HepG2 (cell line): ENCODE measurements around the gene TTF2. TPM values are rescaled to one million over a fixed set of nuclear protein-coding genes. Genes with fewer than 3 reads are reported as not detected.

ENCODE experiments used
- ATF7-NPFF ChIP-seq: sonication (generic); formaldehyde crosslinking; IDR thresholded peaks from 2 replicates; pipeline ENCODE4 v1.8.1; 2023; ENCODE audit warnings: mild to moderate bottlenecking, low read depth, missing genetic modification reagents, moderate library complexity
- EHMT2 ChIP-seq: fragments of 200-600 bp; sonication (generic); IDR thresholded peaks from 2 replicates; pipeline ENCODE4 v1.7.0; 2017; ENCODE audit warnings: antibody characterized with exemption, low read depth, low read length, borderline replicate concordance
- POLR2A ChIP-seq, 2 experiments: IDR thresholded peaks; 2 replicates each; pipeline ENCODE4 v1.6.1; 2011; ENCODE audit warnings: low read depth in 2 of 2, low read length in 2 of 2, mild to moderate bottlenecking in 1 of 2, moderate library complexity in 1 of 2; ENCODE audit not compliant: insufficient read depth in 1 of 2
- POLR2G ChIP-seq: fragments of 200-400 bp; formaldehyde crosslinking; IDR thresholded peaks from 2 replicates; pipeline ENCODE4 v1.6.1; 2018; ENCODE audit warnings: mild to moderate bottlenecking, low read depth, low read length, moderate library complexity
- PRPF4 ChIP-seq: fragments of 200-400 bp; formaldehyde crosslinking; IDR thresholded peaks from 2 replicates; pipeline ENCODE4 v1.6.1; 2016; ENCODE audit warnings: low read length, low read depth; ENCODE audit not compliant: poor library complexity, severe bottlenecking
- RFXAP ChIP-seq: sonication (generic); formaldehyde crosslinking; IDR thresholded peaks from 2 replicates; pipeline ENCODE4 v1.4.0; 2020; ENCODE audit warnings: missing genetic modification reagents, borderline replicate concordance
- SIN3B ChIP-seq: fragments of 150-350 bp; IDR thresholded peaks from 2 replicates; pipeline ENCODE4 v1.6.1; 2014; ENCODE audit warnings: low read length
- SKI ChIP-seq: fragments of 450-650 bp; IDR thresholded peaks from one replicate; pipeline ENCODE4 v1.6.1; 2018; ENCODE audit warnings: mild to moderate bottlenecking; ENCODE audit not compliant: partially characterized antibody
- SP1 ChIP-seq, 2 experiments: fragments of 450-650 bp in 1 of 2; sonication (generic) in 1 of 2; formaldehyde crosslinking in 1 of 2; IDR thresholded peaks; 2 replicates each; pipeline versions ENCODE4 v1.4.0 to v1.6.1; 2016 to 2020; ENCODE audit warnings: missing genetic modification reagents in 1 of 2
- SRF ChIP-seq: IDR thresholded peaks from 2 replicates; pipeline ENCODE4 v1.6.1; 2011; ENCODE audit warnings: mild to moderate bottlenecking, low read depth, low read length, moderate library complexity
- ZBTB21 ChIP-seq: sonication (generic); formaldehyde crosslinking; IDR thresholded peaks from 2 replicates; pipeline ENCODE4 v1.4.0; 2020; ENCODE audit warnings: missing genetic modification reagents
- ZFP37 ChIP-seq: sonication (generic); formaldehyde crosslinking; IDR thresholded peaks from 2 replicates; pipeline ENCODE4 v1.4.0; 2020; ENCODE audit warnings: missing genetic modification reagents, borderline replicate concordance
- ZFP82 ChIP-seq: sonication (generic); formaldehyde crosslinking; IDR thresholded peaks from 2 replicates; pipeline ENCODE4 v1.5.1; 2020; ENCODE audit warnings: mild to moderate bottlenecking, missing genetic modification reagents, borderline replicate concordance
- ZMYM2 ChIP-seq: sonication (generic); formaldehyde crosslinking; IDR thresholded peaks from 2 replicates; pipeline ENCODE4 v1.8.0; 2022; ENCODE audit warnings: mild to moderate bottlenecking, missing genetic modification reagents
- ZNF235 ChIP-seq: sonication (generic); formaldehyde crosslinking; IDR thresholded peaks from 2 replicates; pipeline ENCODE4 v1.8.1; 2023; ENCODE audit warnings: mild to moderate bottlenecking, missing genetic modification reagents, borderline replicate concordance
- ZNF276 ChIP-seq: sonication (generic); formaldehyde crosslinking; IDR thresholded peaks from 2 replicates; pipeline ENCODE4 v1.4.0; 2020; ENCODE audit warnings: mild to moderate bottlenecking, low read depth, missing genetic modification reagents
- ZNF451 ChIP-seq: sonication (generic); formaldehyde crosslinking; IDR thresholded peaks from 2 replicates; pipeline ENCODE4 v1.5.0; 2020; ENCODE audit warnings: mild to moderate bottlenecking, missing genetic modification reagents
- ZNF615 ChIP-seq: sonication (generic); formaldehyde crosslinking; IDR thresholded peaks from 2 replicates; pipeline ENCODE4 v1.5.0; 2020; ENCODE audit warnings: mild to moderate bottlenecking, missing genetic modification reagents, borderline replicate concordance
- ZNF678 ChIP-seq: sonication (generic); formaldehyde crosslinking; IDR thresholded peaks from 2 replicates; pipeline ENCODE4 v1.4.0; 2020; ENCODE audit warnings: mild to moderate bottlenecking, missing genetic modification reagents
- ZNF766 ChIP-seq: sonication (generic); formaldehyde crosslinking; IDR thresholded peaks from 2 replicates; pipeline ENCODE4 v1.5.0; 2020; ENCODE audit warnings: missing genetic modification reagents, borderline replicate concordance
- ZNF883 ChIP-seq: sonication (generic); formaldehyde crosslinking; IDR thresholded peaks from 2 replicates; pipeline ENCODE4 v1.5.1; 2020; ENCODE audit warnings: mild to moderate bottlenecking, missing genetic modification reagents; ENCODE audit errors: not compliant biosample characterization
- polyA plus RNA-seq, 8 experiments: library from polyadenylated mRNA; depleted of rRNA in 3 of 8; stranded (reverse) in 7 of 8; unstranded in 1 of 8; fragments of >200 nt; fragmentation: Illumina TruSeq in 4 of 8; extraction: Trizol in 4 of 8; gene quantifications; 2 replicates each; pipeline versions ENCODE4 v1.2.1 to v1.2.3, GENCODE V29; 2011 to 2016; ENCODE audit warnings: low read depth in 4 of 8, missing spikeins in 1 of 8, mixed read lengths in 1 of 8; ENCODE audit not compliant: insufficient read depth in 1 of 8
- total RNA-seq, 5 experiments: library from RNA; depleted of rRNA; stranded (reverse); fragments of >200 nt; fragmentation: Illumina TruSeq; extraction: Trizol; gene quantifications; 2 replicates each; pipeline ENCODE4 v1.2.3, GENCODE V29; 2016; ENCODE audit warnings: low read depth in 1 of 5
- TF ChIP-seq, protein P1 (sequence below): sonication (generic); formaldehyde crosslinking; IDR thresholded peaks from 2 replicates; pipeline ENCODE4 v1.5.1; 2020; ENCODE audit warnings: mild to moderate bottlenecking, missing genetic modification reagents

TTF2 gene
- total and polyA plus RNA-seq, 2 of the 13 experiments (the other 11 are each of a cell fraction or from before 2014, with no cell fraction given): 12.8 to 48.9 TPM

GRCh38 chr1:117121589-117122329 is 61.6 kb downstream of the TTF2 start, which contains the start of gene TRIM45 (continued):
- TF ChIP-seq ZNF276 (CRISPR knock-in tag): no peak; the same call in 1 of the 2 replicates
- no peak for TF ChIP-seq SIN3B
- no peak for TF ChIP-seq ZNF451 (CRISPR knock-in tag)
- peak; percentile 81 for TF ChIP-seq ZNF883 (CRISPR knock-in tag)
- no peak for TF ChIP-seq ZNF615 (CRISPR knock-in tag)
- TF ChIP-seq ZNF678: 0 out of 2 replicates have a peak, but pooled peaks have one; percentile 36
- peak; percentile 52 for TF ChIP-seq POLR2G
- TF ChIP-seq SRF: no peak
- no peak for TF ChIP-seq ZNF235 (CRISPR knock-in tag)
- no peak for TF ChIP-seq ZFP37 (CRISPR knock-in tag)
- TF ChIP-seq RFXAP (CRISPR knock-in tag): 0 out of 2 replicates have a peak, but pooled peaks have one; percentile 18
- TF ChIP-seq PRPF4: no peak
- TF ChIP-seq ZNF766: no peak
- TF ChIP-seq SP1 (IDR thresholded peaks at IDR 0.05): no peak
- TF ChIP-seq SP1 (CRISPR knock-in tag; IDR thresholded peaks at IDR 0.05): peak; percentile 63; the same call in 1 of the 2 replicates
- TF ChIP-seq, protein P1, sequence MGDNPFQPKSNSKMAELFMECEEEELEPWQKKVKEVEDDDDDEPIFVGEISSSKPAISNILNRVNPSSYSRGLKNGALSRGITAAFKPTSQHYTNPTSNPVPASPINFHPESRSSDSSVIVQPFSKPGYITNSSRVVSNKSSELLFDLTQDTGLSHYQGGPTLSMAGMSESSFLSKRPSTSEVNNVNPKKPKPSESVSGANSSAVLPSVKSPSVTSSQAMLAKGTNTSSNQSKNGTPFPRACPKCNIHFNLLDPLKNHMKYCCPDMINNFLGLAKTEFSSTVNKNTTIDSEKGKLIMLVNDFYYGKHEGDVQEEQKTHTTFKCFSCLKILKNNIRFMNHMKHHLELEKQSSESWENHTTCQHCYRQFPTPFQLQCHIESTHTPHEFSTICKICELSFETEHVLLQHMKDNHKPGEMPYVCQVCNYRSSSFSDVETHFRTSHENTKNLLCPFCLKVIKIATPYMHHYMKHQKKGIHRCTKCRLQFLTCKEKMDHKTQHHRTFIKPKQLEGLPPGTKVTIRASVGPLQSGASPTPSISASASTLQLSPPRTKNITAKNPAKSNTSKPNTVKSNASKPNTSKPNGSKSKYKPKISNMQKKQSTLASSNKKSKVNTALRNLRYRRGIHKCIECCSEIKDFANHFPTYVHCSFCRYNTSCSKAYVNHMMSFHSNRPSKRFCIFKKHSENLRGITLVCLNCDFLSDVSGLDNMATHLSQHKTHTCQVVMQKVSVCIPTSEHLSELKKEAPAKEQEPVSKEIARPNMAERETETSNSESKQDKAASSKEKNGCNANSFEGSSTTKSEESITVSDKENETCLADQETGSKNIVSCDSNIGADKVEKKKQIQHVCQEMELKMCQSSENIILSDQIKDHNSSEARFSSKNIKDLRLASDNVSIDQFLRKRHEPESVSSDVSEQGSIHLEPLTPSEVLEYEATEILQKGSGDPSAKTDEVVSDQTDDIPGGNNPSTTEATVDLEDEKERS (CRISPR knock-in tag): 0 out of 2 replicates have a peak, but pooled peaks have one; percentile 53
- peak; percentile 87 for TF ChIP-seq ZMYM2 (CRISPR knock-in tag)
- TF ChIP-seq EHMT2: no peak
- no peak for TF ChIP-seq ZFP82
- TF ChIP-seq SKI: no peak
- TF ChIP-seq ZBTB21 (CRISPR knock-in tag): no peak
- peak; percentile 39; the same call in 1 of the 2 replicates for TF ChIP-seq ATF7-NPFF
- TF ChIP-seq POLR2A (IDR thresholded peaks at IDR 0.05; ENCODE audit: insufficient read depth in 1 of 2, low read depth in 2 of 2, low read length in 2 of 2): peak; percentile 38 to 61; a peak in 3 of 4 replicates
